Karpas-422 (cell line): Measurements from ENCODE around the gene UTP14A. TPM values are rescaled to one million over a fixed set of nuclear protein-coding genes. Genes with fewer than 3 reads are reported as not detected.

Experiments
- DNase-seq: peaks from one replicate; pipeline ENCODE4 v3.0.0-alpha.2; 2015
- H2AFZ ChIP-seq: fragments of 200-600 bp; sonication (generic); 2 replicates; pipeline ENCODE4 v1.6.1; 2014; ENCODE audit warnings: antibody characterized with exemption, low read length, mixed read lengths
- H3K27ac ChIP-seq: fragments of 200-600 bp; sonication (generic); 2 replicates; pipeline ENCODE4 v1.5.1; 2014; ENCODE audit warnings: mild to moderate bottlenecking, low read length, moderate library complexity
- H3K27me3 ChIP-seq: fragments of 200-600 bp; sonication (generic); 2 replicates; pipeline ENCODE4 v1.6.1; 2014; ENCODE audit warnings: low read length, mixed read lengths
- H3K36me3 ChIP-seq: fragments of 200-600 bp; sonication (generic); 2 replicates; pipeline ENCODE4 v1.6.1; 2014; ENCODE audit warnings: low read length, mixed read lengths; ENCODE audit not compliant: insufficient read depth
- H3K4me1 ChIP-seq: fragments of 200-600 bp; sonication (generic); 2 replicates; pipeline ENCODE4 v1.6.1; 2014; ENCODE audit warnings: mild to moderate bottlenecking, low read length, mixed read lengths
- H3K4me2 ChIP-seq: fragments of 200-600 bp; sonication (generic); 2 replicates; pipeline ENCODE4 v1.6.1; 2014; ENCODE audit warnings: low read length, low read depth, mild to moderate bottlenecking; ENCODE audit not compliant: poor library complexity, severe bottlenecking
- H3K4me3 ChIP-seq: fragments of 200-600 bp; sonication (generic); 2 replicates; pipeline ENCODE4 v1.5.1; 2014; ENCODE audit warnings: mild to moderate bottlenecking, antibody characterized with exemption, low read length, mixed read lengths
- H3K79me2 ChIP-seq: fragments of 200-600 bp; sonication (generic); 2 replicates; pipeline ENCODE4 v1.6.1; 2014; ENCODE audit warnings: mild to moderate bottlenecking, low read length, mixed read lengths
- H3K9ac ChIP-seq: fragments of 200-600 bp; sonication (generic); 2 replicates; pipeline ENCODE4 v1.6.0; 2014; ENCODE audit warnings: low read length
- H3K9me2 ChIP-seq: fragments of 200-600 bp; sonication (generic), shearing (Covaris generic); replicated peaks from 2 replicates; pipeline ENCODE4 v1.6.0; 2014; ENCODE audit warnings: mild to moderate bottlenecking, low read length, moderate library complexity; ENCODE audit not compliant: insufficient read depth
- H3K9me3 ChIP-seq: fragments of 300-700, 200-600 bp; sonication (generic); 2 replicates; pipeline ENCODE4 v1.6.1; 2014; ENCODE audit warnings: low read length, mixed read lengths
- H4K20me1 ChIP-seq: fragments of 200-600 bp; sonication (generic); 2 replicates; pipeline ENCODE4 v1.6.1; 2014; ENCODE audit warnings: mild to moderate bottlenecking, antibody characterized with exemption, low read length, low read depth; ENCODE audit not compliant: insufficient read depth
- total RNA-seq: library from RNA; depleted of rRNA; stranded (reverse); fragments of >200 nt; shearing (Covaris generic); gene quantifications from 2 replicates; pipeline ENCODE4 v1.2.3, GENCODE V29; 2014; ENCODE audit warnings: low replicate concordance

UTP14A gene
- total RNA-seq, 1 experiment from 2014 or later: 14.0 TPM

- Histone ChIP-seq H2AFZ (no peak overlapping the region), H3K79me2 (no peaks in the 10 kb centered on the region), H3K36me3 (no peaks in the 10 kb centered on the region), H3K9me3 (no peaks in the 10 kb centered on the region), H3K9ac (no peak overlapping the region), H3K27me3 (no peaks in the 10 kb centered on the region), H4K20me1 (no peaks in the 10 kb centered on the region), H3K4me2 (no peak overlapping the region), H3K9me2 (no peaks in the 10 kb centered on the region), H3K4me3 (no peak overlapping the region), H3K27ac (no peak overlapping the region; the same call in 1 of the 2 replicates), H3K4me1 (peaks cover 48% of the 10 kb centered on the region)
- no peak for DNase-seq
Observed at GRCh38 chrX:129955682-129956081, 49.7 kb downstream of the UTP14A start.

- H3K4me2 ChIP-seq: no peak overlapping the region
Observed at GRCh38 chrX:129956145-129956544, 50.2 kb downstream of the UTP14A start.

GRCh38 chrX:129956765-129957164 lies 50.8 kb downstream of the UTP14A start:
- H3K36me3 ChIP-seq: no peaks in the 10 kb centered on the region
- DNase-seq: no peak
- H3K9me3 ChIP-seq: no peaks in the 10 kb centered on the region
- no peaks in the 10 kb centered on the region for H3K9me2 ChIP-seq
- peak overlapping the region; percentile 52 for H3K9ac ChIP-seq
- no peaks in the 10 kb centered on the region for H3K27me3 ChIP-seq
- peak overlapping the region; percentile 34; the same call in 1 of the 2 replicates for H3K4me3 ChIP-seq
- H3K4me1 ChIP-seq: peaks cover 59% of the 10 kb centered on the region
- H2AFZ ChIP-seq: no peak overlapping the region
- H3K4me2 ChIP-seq: peak overlapping the region; percentile 51
- no peaks in the 10 kb centered on the region for H3K79me2 ChIP-seq
- no peak overlapping the region for H3K27ac ChIP-seq
- H4K20me1 ChIP-seq: no peaks in the 10 kb centered on the region

More at GRCh38 chrX:129956145-129956544, 50.2 kb downstream of the UTP14A start:
- Histone ChIP-seq H3K9ac (no peak overlapping the region), H3K27me3 (no peaks in the 10 kb centered on the region), H3K36me3 (no peaks in the 10 kb centered on the region), H4K20me1 (no peaks in the 10 kb centered on the region), H3K9me2 (no peaks in the 10 kb centered on the region), H3K9me3 (no peaks in the 10 kb centered on the region), H3K4me3 (no peak overlapping the region), H2AFZ (no peak overlapping the region), H3K27ac (no peak overlapping the region), H3K79me2 (no peaks in the 10 kb centered on the region), H3K4me1 (peaks cover 53% of the 10 kb centered on the region)
- DNase-seq: no peak

- no peak overlapping the region for H2AFZ ChIP-seq
- no peaks in the 10 kb centered on the region for H3K36me3 ChIP-seq
- peak overlapping the region; percentile 76 for H3K9ac ChIP-seq
- H3K27ac ChIP-seq: peak overlapping the region; percentile 66
- no peaks in the 10 kb centered on the region for H4K20me1 ChIP-seq
- peaks cover 58% of the 10 kb centered on the region for H3K4me1 ChIP-seq
- no peaks in the 10 kb centered on the region for H3K9me3 ChIP-seq
- no peaks in the 10 kb centered on the region for H3K27me3 ChIP-seq
- DNase-seq: peak; percentile 93
- no peaks in the 10 kb centered on the region for H3K9me2 ChIP-seq
- H3K4me3 ChIP-seq: peak overlapping the region; percentile 77
- no peaks in the 10 kb centered on the region for H3K79me2 ChIP-seq
- H3K4me2 ChIP-seq: peak overlapping the region; percentile 62
Observed at GRCh38 chrX:129957241-129958082, 51.5 kb downstream of the UTP14A start.

GRCh38 chrX:129958083-129958465 lies 52.1 kb downstream of the UTP14A start:
- Histone ChIP-seq H3K4me1 (peaks cover 55% of the 10 kb centered on the region), H3K9me2 (no peaks in the 10 kb centered on the region), H3K27me3 (no peaks in the 10 kb centered on the region), H3K9ac (peak overlapping the region; percentile 76), H2AFZ (no peak overlapping the region), H3K4me3 (peak overlapping the region; percentile 77), H4K20me1 (no peaks in the 10 kb centered on the region), H3K27ac (peak overlapping the region; percentile 66; the same call in 1 of the 2 replicates), H3K9me3 (no peaks in the 10 kb centered on the region), H3K36me3 (no peaks in the 10 kb centered on the region), H3K79me2 (no peaks in the 10 kb centered on the region), H3K4me2 (peak overlapping the region; percentile 62)
- DNase-seq: no peak

- Histone ChIP-seq H3K4me1 (peaks cover 46% of the 10 kb centered on the region), H3K27me3 (no peaks in the 10 kb centered on the region), H3K27ac (no peak overlapping the region), H3K36me3 (no peaks in the 10 kb centered on the region), H2AFZ (no peak overlapping the region), H3K79me2 (no peaks in the 10 kb centered on the region), H3K9ac (no peak overlapping the region), H3K9me3 (no peaks in the 10 kb centered on the region), H3K4me2 (peak overlapping the region; percentile 62), H4K20me1 (no peaks in the 10 kb centered on the region), H3K4me3 (no peak overlapping the region), H3K9me2 (no peaks in the 10 kb centered on the region)
- no peak for DNase-seq
Observed at GRCh38 chrX:129958814-129959492, 53.0 kb downstream of the UTP14A start.

- no peak overlapping the region for H3K9ac ChIP-seq
Observed at GRCh38 chrX:129959493-129959832, 53.5 kb downstream of the UTP14A start.

More at GRCh38 chrX:129959493-129959832, 53.5 kb downstream of the UTP14A start:
- Histone ChIP-seq H3K9me2 (no peaks in the 10 kb centered on the region), H3K4me3 (no peak overlapping the region), H3K4me1 (peaks cover 41% of the 10 kb centered on the region), H2AFZ (no peak overlapping the region), H3K4me2 (no peak overlapping the region), H3K9me3 (no peaks in the 10 kb centered on the region), H3K79me2 (no peaks in the 10 kb centered on the region), H3K36me3 (no peaks in the 10 kb centered on the region), H3K27me3 (no peaks in the 10 kb centered on the region), H3K27ac (no peak overlapping the region), H4K20me1 (no peaks in the 10 kb centered on the region)
- no peak for DNase-seq
